Liver (tissue), 3 donors: ENCODE results near the gene RASSF7.

Experiments used
- ATF3 ChIP-seq: IDR thresholded peaks from 2 replicates; pipeline ENCODE4 v1.6.1; 2016; ENCODE audit warnings: antibody characterized with exemption
- CTCF ChIP-seq: fragments of 150-350 bp; IDR thresholded peaks from 2 replicates; pipeline ENCODE4 v1.5.1; 2017; ENCODE audit warnings: improper control_type of control experiment, low read depth, low read length; ENCODE audit not compliant: missing input control
- JUND ChIP-seq, 2 donors: IDR thresholded peaks; 2 replicates each; pipeline ENCODE4 v1.6.1; 2016; ENCODE audit warnings: antibody characterized with exemption in 2 of 2
- RAD21 ChIP-seq, 2 donors: IDR thresholded peaks; 2 replicates each; pipeline ENCODE4 v1.6.1; 2016; ENCODE audit warnings: antibody characterized with exemption in 2 of 2, mild to moderate bottlenecking in 2 of 2
- REST ChIP-seq: IDR thresholded peaks from 2 replicates; pipeline ENCODE4 v1.6.1; 2016; ENCODE audit warnings: antibody characterized with exemption, mild to moderate bottlenecking
- SP1 ChIP-seq: IDR thresholded peaks from 2 replicates; pipeline ENCODE4 v1.6.1; 2018; ENCODE audit warnings: antibody characterized with exemption, mild to moderate bottlenecking
- YY1 ChIP-seq: IDR thresholded peaks from 2 replicates; pipeline ENCODE4 v1.6.1; 2016; ENCODE audit warnings: antibody characterized with exemption, mild to moderate bottlenecking
- TF ChIP-seq, protein P1 (sequence below): IDR thresholded peaks from 2 replicates; pipeline ENCODE4 v1.6.1; 2016; ENCODE audit warnings: antibody characterized with exemption
- donor health status: healthy.
- donor health status: healthy.

GRCh38 chr11:559020-559620 is 1.6 kb upstream of the RASSF7 start:
- TF ChIP-seq CTCF, result no peak
- TF ChIP-seq RAD21 (IDR thresholded peaks at IDR 0.05), result no peak
- no peak for TF ChIP-seq SP1
- TF ChIP-seq REST, result no peak
- TF ChIP-seq, protein P1, sequence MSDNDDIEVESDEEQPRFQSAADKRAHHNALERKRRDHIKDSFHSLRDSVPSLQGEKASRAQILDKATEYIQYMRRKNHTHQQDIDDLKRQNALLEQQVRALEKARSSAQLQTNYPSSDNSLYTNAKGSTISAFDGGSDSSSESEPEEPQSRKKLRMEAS, result no peak
- no peak for TF ChIP-seq JUND (IDR thresholded peaks at IDR 0.05)
- TF ChIP-seq YY1, result no peak
- no peak for TF ChIP-seq ATF3
